Measurements from ENCODE around the gene ING5.

DNA sequence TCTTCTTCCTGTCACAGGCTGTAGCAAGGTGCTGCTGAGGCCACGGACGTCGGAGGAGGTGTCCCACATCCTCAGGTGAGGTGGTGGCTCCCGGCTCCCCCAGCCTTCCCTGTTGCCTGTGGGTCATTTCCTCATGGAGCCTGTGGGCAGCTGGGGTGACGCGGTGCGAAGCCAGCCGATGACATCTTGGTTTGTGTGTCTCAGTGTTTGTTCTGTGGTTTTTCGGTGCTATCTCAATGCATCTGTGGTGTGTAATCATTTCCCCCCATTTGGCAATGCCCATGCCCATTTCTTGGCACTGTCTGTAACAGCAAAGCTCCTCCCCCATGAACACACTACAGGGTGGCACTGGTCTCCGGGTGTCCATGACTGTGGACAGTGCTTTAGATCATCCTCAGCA lies 39.2 kb downstream of the ING5 start:
- TF ChIP-seq POLR2A (IDR thresholded peaks at IDR 0.05; ENCODE audit: low read depth, low read length) (no peak), EZH2 (IDR thresholded peaks at IDR 0.05; ENCODE audit: borderline replicate concordance, low read depth, low read length, severe bottlenecking) (no peak), POLR2AphosphoS5 (IDR thresholded peaks at IDR 0.05; ENCODE audit: insufficient read depth, low read depth, low read length) (no peak), GATA2 (IDR thresholded peaks at IDR 0.05; ENCODE audit: insufficient read depth, insufficient read length, low read depth, low read length) (peak; percentile 46), MYC (IDR thresholded peaks at IDR 0.05; ENCODE audit: low read depth, low read length) (no peak), FOS (IDR thresholded peaks at IDR 0.05; ENCODE audit: borderline replicate concordance, insufficient read depth, low read length) (no peak)
- TF ChIP-seq, protein P1, sequence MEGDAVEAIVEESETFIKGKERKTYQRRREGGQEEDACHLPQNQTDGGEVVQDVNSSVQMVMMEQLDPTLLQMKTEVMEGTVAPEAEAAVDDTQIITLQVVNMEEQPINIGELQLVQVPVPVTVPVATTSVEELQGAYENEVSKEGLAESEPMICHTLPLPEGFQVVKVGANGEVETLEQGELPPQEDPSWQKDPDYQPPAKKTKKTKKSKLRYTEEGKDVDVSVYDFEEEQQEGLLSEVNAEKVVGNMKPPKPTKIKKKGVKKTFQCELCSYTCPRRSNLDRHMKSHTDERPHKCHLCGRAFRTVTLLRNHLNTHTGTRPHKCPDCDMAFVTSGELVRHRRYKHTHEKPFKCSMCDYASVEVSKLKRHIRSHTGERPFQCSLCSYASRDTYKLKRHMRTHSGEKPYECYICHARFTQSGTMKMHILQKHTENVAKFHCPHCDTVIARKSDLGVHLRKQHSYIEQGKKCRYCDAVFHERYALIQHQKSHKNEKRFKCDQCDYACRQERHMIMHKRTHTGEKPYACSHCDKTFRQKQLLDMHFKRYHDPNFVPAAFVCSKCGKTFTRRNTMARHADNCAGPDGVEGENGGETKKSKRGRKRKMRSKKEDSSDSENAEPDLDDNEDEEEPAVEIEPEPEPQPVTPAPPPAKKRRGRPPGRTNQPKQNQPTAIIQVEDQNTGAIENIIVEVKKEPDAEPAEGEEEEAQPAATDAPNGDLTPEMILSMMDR (IDR thresholded peaks at IDR 0.05; ENCODE audit: extremely low read depth in 1 of 2, insufficient read depth in 1 of 2, low read depth in 1 of 2, low read length in 2 of 2) = no peak
- TF ChIP-seq, protein P2, sequence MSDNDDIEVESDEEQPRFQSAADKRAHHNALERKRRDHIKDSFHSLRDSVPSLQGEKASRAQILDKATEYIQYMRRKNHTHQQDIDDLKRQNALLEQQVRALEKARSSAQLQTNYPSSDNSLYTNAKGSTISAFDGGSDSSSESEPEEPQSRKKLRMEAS (IDR thresholded peaks at IDR 0.05; ENCODE audit: insufficient read depth, insufficient read length) = no peak

Measured in endothelial cell of umbilical vein (primary cell).